NT2/D1 (cell line): ENCODE measurements around the gene BDKRB1.

Source experiments
- DNase-seq: peaks from one replicate; pipeline ENCODE4 v3.0.0-alpha.2; 2011; ENCODE audit warnings: low read depth, low spot score
- H3K27me3 ChIP-seq: 2 replicates; pipeline ENCODE4 v1.6.0; 2011; ENCODE audit warnings: mild to moderate bottlenecking; ENCODE audit not compliant: insufficient read length, insufficient read depth
- H3K36me3 ChIP-seq: 2 replicates; pipeline ENCODE4 v1.6.1; 2011; ENCODE audit warnings: mild to moderate bottlenecking, low read length, mixed read lengths; ENCODE audit not compliant: insufficient read depth, insufficient read length
- H3K4me1 ChIP-seq: 2 replicates; pipeline ENCODE4 v1.5.1; 2011; ENCODE audit not compliant: insufficient read depth, insufficient read length
- H3K4me3 ChIP-seq: 2 replicates; pipeline ENCODE4 v1.5.1; 2011; ENCODE audit warnings: low read depth; ENCODE audit not compliant: insufficient read length
- H3K9ac ChIP-seq: 2 replicates; pipeline ENCODE4 v1.6.0; 2011; ENCODE audit warnings: low read depth; ENCODE audit not compliant: insufficient read length
- H3K9me3 ChIP-seq: 2 replicates; pipeline ENCODE4 v1.5.1; 2011; ENCODE audit warnings: mild to moderate bottlenecking, low read length; ENCODE audit not compliant: insufficient read depth
- SUZ12 ChIP-seq: IDR thresholded peaks from 2 replicates; pipeline ENCODE4 v1.6.1; 2011; ENCODE audit not compliant: insufficient read length, insufficient read depth; ENCODE audit errors: extremely low read depth
- YY1 ChIP-seq: IDR thresholded peaks from 2 replicates; pipeline ENCODE4 v1.6.1; 2011; ENCODE audit not compliant: insufficient read length, insufficient read depth
- ZNF274 ChIP-seq: IDR thresholded peaks from 2 replicates; pipeline ENCODE4 v1.6.1; 2011; ENCODE audit warnings: mild to moderate bottlenecking, low read depth, low read length

BDKRB1 gene

GRCh38 chr14:96287856-96288255 lies 31.8 kb downstream of the BDKRB1 start:
- Histone ChIP-seq H3K9ac (no peak overlapping the region), H3K9me3 (no peaks in the 10 kb centered on the region), H3K27me3 (no peaks in the 10 kb centered on the region), H3K4me1 (no peaks in the 10 kb centered on the region), H3K4me3 (no peak overlapping the region), H3K36me3 (peaks cover 29% of the 10 kb centered on the region)
- no peak for TF ChIP-seq SUZ12
- TF ChIP-seq ZNF274: no peak
- TF ChIP-seq YY1: no peak
- DNase-seq: no peak

GRCh38 chr14:96294246-96294645 lies 38.2 kb downstream of the BDKRB1 start:
- TF ChIP-seq ZNF274 (no peak), SUZ12 (no peak), YY1 (no peak)
- H3K9ac ChIP-seq: no peak overlapping the region
- no peaks in the 10 kb centered on the region for H3K27me3 ChIP-seq
- H3K4me3 ChIP-seq: no peak overlapping the region
- DNase-seq: no peak
- H3K9me3 ChIP-seq: no peaks in the 10 kb centered on the region
- H3K36me3 ChIP-seq: peaks cover 21% of the 10 kb centered on the region
- peaks cover 2% of the 10 kb centered on the region for H3K4me1 ChIP-seq

DNA sequence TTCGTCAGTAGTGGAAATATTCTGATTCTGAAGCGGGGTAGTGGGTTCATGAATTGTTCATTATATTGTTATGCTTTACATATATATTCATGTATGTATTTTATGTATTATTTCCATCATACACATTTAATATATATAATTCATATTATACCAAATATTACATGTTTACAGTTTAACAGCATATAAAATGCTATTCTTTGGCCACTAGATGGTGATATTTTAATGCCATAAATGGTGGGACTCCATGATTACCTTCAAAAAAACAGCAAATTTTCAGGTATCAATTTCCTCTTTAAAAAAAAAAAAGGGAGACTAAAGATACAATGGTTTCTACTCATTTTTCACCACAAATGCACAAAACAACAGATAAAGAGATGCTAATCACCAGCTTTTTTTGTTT lies 41.0 kb downstream of the BDKRB1 start:
- no peak overlapping the region for H3K9ac ChIP-seq
- H3K36me3 ChIP-seq: peaks cover 13% of the 10 kb centered on the region
- H3K9me3 ChIP-seq: no peaks in the 10 kb centered on the region
- H3K4me3 ChIP-seq: no peak overlapping the region
- H3K4me1 ChIP-seq: peaks cover 2% of the 10 kb centered on the region
- no peak for DNase-seq
- TF ChIP-seq SUZ12: no peak
- TF ChIP-seq ZNF274: no peak
- no peak for TF ChIP-seq YY1
- no peaks in the 10 kb centered on the region for H3K27me3 ChIP-seq

- no peak for TF ChIP-seq SUZ12
- no peak for TF ChIP-seq YY1
- TF ChIP-seq ZNF274: no peak
- H3K9ac ChIP-seq: no peak overlapping the region
- peaks cover 2% of the 10 kb centered on the region for H3K4me1 ChIP-seq
- H3K4me3 ChIP-seq: no peak overlapping the region
- H3K36me3 ChIP-seq: peaks cover 14% of the 10 kb centered on the region
- H3K9me3 ChIP-seq: no peaks in the 10 kb centered on the region
- no peaks in the 10 kb centered on the region for H3K27me3 ChIP-seq
- DNase-seq: no peak
Observed at GRCh38 chr14:96297997-96298515, 42.0 kb downstream of the BDKRB1 start.

DNA sequence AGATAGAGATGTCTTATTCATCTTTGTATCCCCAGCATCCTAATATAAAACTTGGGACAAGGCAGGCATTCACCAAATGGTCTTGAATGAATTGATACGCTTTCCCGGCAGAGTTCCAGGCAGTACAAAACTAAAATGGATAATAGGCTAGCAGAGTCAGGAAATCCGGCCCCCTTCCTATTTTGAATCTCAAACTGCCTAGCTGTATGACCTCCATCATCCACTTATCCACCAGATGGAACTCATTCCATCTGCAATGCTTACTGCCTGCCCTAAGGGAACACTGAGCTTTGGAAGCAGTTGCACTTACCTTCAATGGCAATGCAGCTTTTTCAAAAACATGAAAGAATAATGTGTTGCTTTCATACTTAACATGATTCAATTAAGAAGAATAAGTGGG lies 43.4 kb downstream of the BDKRB1 start:
- Histone ChIP-seq H3K36me3 (peaks cover 19% of the 10 kb centered on the region), H3K27me3 (no peaks in the 10 kb centered on the region), H3K4me1 (no peaks in the 10 kb centered on the region), H3K4me3 (no peak overlapping the region), H3K9me3 (no peaks in the 10 kb centered on the region), H3K9ac (no peak overlapping the region)
- TF ChIP-seq ZNF274: no peak
- TF ChIP-seq SUZ12: no peak
- TF ChIP-seq YY1: no peak
- no peak for DNase-seq

DNA sequence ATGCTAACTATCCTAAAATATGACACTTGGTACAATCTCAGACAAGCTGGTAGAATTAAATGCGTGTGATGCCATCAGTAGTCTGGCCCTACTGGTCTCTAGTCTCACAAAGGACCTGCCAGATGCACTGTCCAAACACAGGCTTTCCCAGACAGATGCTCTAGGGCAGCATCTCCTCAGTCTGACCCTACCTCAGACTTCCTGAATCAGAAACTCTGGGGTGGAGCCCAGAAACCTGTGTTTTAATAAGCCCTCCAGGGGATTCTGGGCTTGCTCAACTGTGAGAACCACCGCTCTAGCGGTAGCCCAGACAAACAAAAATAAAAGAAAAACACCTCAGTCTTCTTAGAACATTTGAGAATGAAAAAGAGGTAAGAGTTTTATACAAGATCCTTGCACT lies 48.0 kb downstream of the BDKRB1 start:
- H3K36me3 ChIP-seq: peaks cover 28% of the 10 kb centered on the region

DNA sequence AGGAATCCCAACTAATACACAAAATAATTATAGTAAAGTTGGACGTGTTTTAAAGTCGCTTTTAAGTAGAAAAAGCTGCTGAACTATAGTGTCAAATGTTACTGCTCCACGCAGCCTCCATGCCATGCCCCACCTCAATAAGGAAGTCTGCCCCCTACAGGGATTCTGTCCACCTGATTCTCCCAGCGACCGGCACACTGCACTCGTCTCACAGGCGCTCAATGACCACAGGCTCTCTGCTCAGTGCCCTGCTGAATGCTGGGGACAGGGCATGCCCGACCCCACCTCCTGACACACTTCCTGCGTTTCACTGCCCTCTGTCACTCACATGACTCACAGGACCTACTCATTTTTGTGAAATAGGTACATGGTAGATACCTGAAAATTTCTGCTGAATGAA lies 48.9 kb downstream of the BDKRB1 start:
- Histone ChIP-seq H3K36me3 (peaks cover 27% of the 10 kb centered on the region), H3K9ac (no peak overlapping the region), H3K4me3 (no peak overlapping the region), H3K27me3 (no peaks in the 10 kb centered on the region), H3K9me3 (no peaks in the 10 kb centered on the region), H3K4me1 (no peaks in the 10 kb centered on the region)
- TF ChIP-seq YY1: no peak
- no peak for TF ChIP-seq ZNF274
- no peak for TF ChIP-seq SUZ12
- no peak for DNase-seq

More for the DNA sequence above, 48.0 kb downstream of the BDKRB1 start:
- H3K4me1 ChIP-seq: no peaks in the 10 kb centered on the region
- no peaks in the 10 kb centered on the region for H3K9me3 ChIP-seq
- no peak overlapping the region for H3K4me3 ChIP-seq
- DNase-seq: no peak
- H3K9ac ChIP-seq: no peak overlapping the region
- TF ChIP-seq SUZ12 (no peak), ZNF274 (no peak), YY1 (no peak)
- H3K27me3 ChIP-seq: no peaks in the 10 kb centered on the region

DNA sequence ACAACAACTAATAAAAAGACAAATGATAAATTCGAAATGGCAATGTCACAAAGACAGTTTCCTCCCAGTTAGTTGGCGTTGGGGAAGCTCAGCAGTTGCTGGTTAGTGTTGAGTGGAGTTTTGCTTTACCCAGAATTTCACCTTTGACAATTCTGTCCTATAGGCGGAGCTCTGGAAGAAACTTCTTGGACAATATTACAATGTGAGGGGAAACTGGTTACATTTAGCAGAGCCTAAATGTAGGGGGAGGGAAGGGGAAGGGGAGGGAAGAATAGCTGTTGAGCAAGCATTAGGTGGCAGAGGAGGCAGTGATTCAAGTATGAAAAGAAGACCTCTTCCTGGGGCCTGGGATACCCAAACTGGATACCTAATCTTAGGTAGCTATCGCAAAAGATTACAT lies 51.4 kb downstream of the BDKRB1 start:
- Histone ChIP-seq H3K4me3 (no peak overlapping the region), H3K9me3 (no peaks in the 10 kb centered on the region), H3K27me3 (no peaks in the 10 kb centered on the region), H3K4me1 (no peaks in the 10 kb centered on the region), H3K9ac (no peak overlapping the region), H3K36me3 (peaks cover 27% of the 10 kb centered on the region)
- TF ChIP-seq SUZ12 (no peak), ZNF274 (no peak)
- no peak for DNase-seq
